Occipital lobe (tissue), 2 donors: Measurements from ENCODE around the gene SRD5A1. TPM values are rescaled to one million over a fixed set of nuclear protein-coding genes. Genes with fewer than 3 reads are reported as not detected.

Experiments used
- DNase-seq: peaks from one replicate; lab custom pipeline; 2025; lab: John Stamatoyannopoulos, UW
- total RNA-seq: library from RNA; depleted of rRNA; stranded (reverse); fragments of >200 nt; gene quantifications from one replicate; pipeline ENCODE4 v1.2.3, GENCODE V29; 2014

SRD5A1 gene
- total RNA-seq, 1 donor from 2014 or later = 51.8 TPM

GRCh38 chr5:6712577-6713273, 79.5 kb downstream of the SRD5A1 start:
- DNase-seq = peak; percentile 95

GRCh38 chr5:6713274-6714225, 80.3 kb downstream of the SRD5A1 start, which contains the start of gene TENT4A:
Gene TENT4A, plus strand, starts transcription at chr5:6713432. Its CDS starts 552 bp downstream, at chr5:6713984.
- no peak for DNase-seq

GRCh38 chr5:6714226-6715041, 81.2 kb downstream of the SRD5A1 start:
- DNase-seq = no peak

GRCh38 chr5:6715271-6715670, 82.0 kb downstream of the SRD5A1 start:
- DNase-seq = no peak

- no peak for DNase-seq
Observed at GRCh38 chr5:6715758-6716628, 82.8 kb downstream of the SRD5A1 start.

- DNase-seq = no peak
Observed at GRCh38 chr5:6716629-6717149, 83.4 kb downstream of the SRD5A1 start.

GRCh38 chr5:6717247-6717646, 84.0 kb downstream of the SRD5A1 start:
- DNase-seq = no peak

GRCh38 chr5:6717687-6718086, 84.4 kb downstream of the SRD5A1 start:
- no peak for DNase-seq

GRCh38 chr5:6718161-6718681, 85.0 kb downstream of the SRD5A1 start:
- no peak for DNase-seq

- DNase-seq = no peak
Observed at GRCh38 chr5:6718718-6719117, 85.5 kb downstream of the SRD5A1 start.

GRCh38 chr5:6719417-6719816, 86.2 kb downstream of the SRD5A1 start:
- DNase-seq = no peak

GRCh38 chr5:6719896-6720560, 86.8 kb downstream of the SRD5A1 start:
- no peak for DNase-seq

- DNase-seq = no peak
Observed at GRCh38 chr5:6720561-6720921, 87.3 kb downstream of the SRD5A1 start.

- no peak for DNase-seq
Observed at GRCh38 chr5:6721442-6721841, 88.2 kb downstream of the SRD5A1 start.

- no peak for DNase-seq
Observed at GRCh38 chr5:6722015-6722414, 88.8 kb downstream of the SRD5A1 start.

GRCh38 chr5:6723122-6723815, 90.0 kb downstream of the SRD5A1 start:
- no peak for DNase-seq

- DNase-seq = no peak
Observed at GRCh38 chr5:6723816-6724300, 90.6 kb downstream of the SRD5A1 start.
